ENCODE data around the gene FBXW4.

Gene FBXW4

GRCh38 chr10:101694674-101695403, at the start of gene FBXW4:
Gene FBXW4 (minus strand): TSS chr10:101695170. CDS start chr10:101695105, 65 bp downstream.
- no peak for DNase-seq

GRCh38 chr10:101744267-101744666, 49.3 kb upstream of the FBXW4 start:
- no peak for DNase-seq

GRCh38 chr10:101741938-101742337, 47.0 kb upstream of the FBXW4 start:
- no peak for DNase-seq

- DNase-seq: no peak
Measured at GRCh38 chr10:101736666-101737065, 41.7 kb upstream of the FBXW4 start.

- no peak for DNase-seq
Measured at GRCh38 chr10:101732096-101732495, 37.1 kb upstream of the FBXW4 start.

- no peak for DNase-seq
Measured at GRCh38 chr10:101726115-101726387, 31.1 kb upstream of the FBXW4 start.

- no peak for DNase-seq
Measured at GRCh38 chr10:101725296-101726114, 30.5 kb upstream of the FBXW4 start.

- DNase-seq: no peak
Measured at GRCh38 chr10:101724446-101724845, 29.5 kb upstream of the FBXW4 start.

- no peak for DNase-seq
Measured at GRCh38 chr10:101723176-101723575, 28.2 kb upstream of the FBXW4 start.

GRCh38 chr10:101721806-101722205, 26.8 kb upstream of the FBXW4 start:
- no peak for DNase-seq

GRCh38 chr10:101720606-101721230, 25.7 kb upstream of the FBXW4 start:
- DNase-seq: no peak

GRCh38 chr10:101718690-101719275, 23.8 kb upstream of the FBXW4 start:
- no peak for DNase-seq

GRCh38 chr10:101716891-101717659, 22.1 kb upstream of the FBXW4 start:
- peak; percentile 56 for DNase-seq

GRCh38 chr10:101712997-101713396, 18.0 kb upstream of the FBXW4 start:
- no peak for DNase-seq

GRCh38 chr10:101710793-101711192, 15.8 kb upstream of the FBXW4 start:
- no peak for DNase-seq

GRCh38 chr10:101710059-101710695, 15.2 kb upstream of the FBXW4 start:
- no peak for DNase-seq

GRCh38 chr10:101709359-101710058, 14.5 kb upstream of the FBXW4 start:
- DNase-seq: no peak

- DNase-seq: no peak
Measured at GRCh38 chr10:101708870-101709269, 13.9 kb upstream of the FBXW4 start.

GRCh38 chr10:101708073-101708472, 13.1 kb upstream of the FBXW4 start:
- no peak for DNase-seq

- no peak for DNase-seq
Measured at GRCh38 chr10:101704331-101704730, 9.4 kb upstream of the FBXW4 start.

GRCh38 chr10:101696632-101697031, 1.7 kb upstream of the FBXW4 start:
- DNase-seq: no peak

All from NCI-H748 treated with DMSO at 0.1 percent for 48 hours (cell line).